ENCODE measurements around the gene DENND1A. TPM values are rescaled to one million over a fixed set of nuclear protein-coding genes. Genes with fewer than 3 reads are reported as not detected.

The DENND1A gene
- total and polyA plus RNA-seq, 2 donors from 2014 or later = 16.3 to 19.6 TPM

Small RNAs within 50 kb of the gene (microRNA-seq; reads per million reads assigned to microRNA genes)
- gene MIR601 (not detected), gene MIR7150 (not detected)

Other genes with a start within 250 kb of the DENND1A start
- gene LHX2, start 81.6 kb upstream of the DENND1A start, total RNA-seq = not detected
- not detected for gene LHX2, start 81.6 kb upstream of the DENND1A start, polyA plus RNA-seq (ENCODE audit: insufficient read depth, low read depth, low replicate concordance)

Measured in kidney (tissue), 2 donors.